HFF-Myc (cell line): Measurements from ENCODE around the gene PDZD7.

Source experiments
- DNase-seq: peaks from one replicate; pipeline ENCODE4 v3.0.0-alpha.2; 2011; ENCODE audit warnings: low read depth; ENCODE audit errors: extremely low read depth
- H3K4me3 ChIP-seq: replicated peaks from 2 replicates; pipeline ENCODE4 v1.5.1; 2011; ENCODE audit warnings: low read depth, mild to moderate bottlenecking, control low read depth, low read length
- CTCF ChIP-seq: IDR thresholded peaks from 2 replicates; pipeline ENCODE4 v1.5.1; 2012; ENCODE audit warnings: mild to moderate bottlenecking, low read depth, low read length, control low read depth; ENCODE audit errors: missing control alignments

Gene PDZD7

GRCh38 chr10:101055411-101055810 lies 24.5 kb upstream of the PDZD7 start:
- DNase-seq: no peak
- peak; percentile 22 for TF ChIP-seq CTCF
- no peak overlapping the region for H3K4me3 ChIP-seq

- DNase-seq: no peak
- H3K4me3 ChIP-seq: no peak overlapping the region
- TF ChIP-seq CTCF: no peak
These were observed 23.9 kb upstream of the PDZD7 start for GRCh38 chr10:101054876-101055275.

DNA sequence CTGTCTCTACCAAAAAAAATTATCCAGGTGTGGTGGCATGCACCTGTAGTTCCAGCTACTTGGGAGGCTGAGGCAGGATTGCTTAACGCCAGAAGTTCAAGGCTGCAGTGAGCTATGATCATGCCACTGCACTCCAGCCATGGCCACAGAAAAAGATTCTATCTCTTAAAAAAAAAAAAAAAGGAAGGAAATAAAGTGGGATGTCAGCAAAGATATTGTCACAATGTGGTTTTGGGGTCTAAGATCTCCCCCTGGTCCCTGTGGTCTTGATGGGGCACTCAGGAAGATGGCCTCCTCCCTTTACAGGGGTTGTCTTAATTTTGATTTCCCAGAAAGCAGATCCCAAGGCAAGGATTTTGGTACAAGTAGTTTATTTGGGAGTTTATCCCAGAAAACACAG lies 23.4 kb upstream of the PDZD7 start:
- H3K4me3 ChIP-seq: no peak overlapping the region
- no peak for TF ChIP-seq CTCF
- DNase-seq: no peak

DNA sequence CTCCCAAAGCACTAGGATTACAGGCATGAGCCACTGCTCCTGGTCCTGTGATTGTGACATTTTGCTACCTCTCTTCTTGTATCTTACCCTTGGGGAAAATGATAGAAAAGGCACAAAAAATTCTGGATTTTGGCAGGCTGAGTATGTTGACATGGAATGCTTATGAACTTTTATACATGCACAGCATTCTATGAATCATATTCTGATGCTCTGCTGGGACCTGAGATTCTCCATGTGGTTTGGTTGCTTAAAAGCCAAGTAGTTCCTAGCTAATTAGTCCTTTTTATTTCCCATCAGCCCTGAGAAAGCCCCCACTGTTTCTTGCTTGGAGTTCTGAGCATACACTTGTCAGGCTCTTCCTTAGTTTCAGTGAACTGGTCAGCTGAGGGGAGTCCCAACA lies 22.6 kb upstream of the PDZD7 start:
- DNase-seq: no peak
- H3K4me3 ChIP-seq: no peak overlapping the region
- TF ChIP-seq CTCF: no peak

- TF ChIP-seq CTCF: no peak
- H3K4me3 ChIP-seq: no peak overlapping the region
- no peak for DNase-seq
These were observed 21.4 kb upstream of the PDZD7 start for GRCh38 chr10:101052285-101052684.

DNA sequence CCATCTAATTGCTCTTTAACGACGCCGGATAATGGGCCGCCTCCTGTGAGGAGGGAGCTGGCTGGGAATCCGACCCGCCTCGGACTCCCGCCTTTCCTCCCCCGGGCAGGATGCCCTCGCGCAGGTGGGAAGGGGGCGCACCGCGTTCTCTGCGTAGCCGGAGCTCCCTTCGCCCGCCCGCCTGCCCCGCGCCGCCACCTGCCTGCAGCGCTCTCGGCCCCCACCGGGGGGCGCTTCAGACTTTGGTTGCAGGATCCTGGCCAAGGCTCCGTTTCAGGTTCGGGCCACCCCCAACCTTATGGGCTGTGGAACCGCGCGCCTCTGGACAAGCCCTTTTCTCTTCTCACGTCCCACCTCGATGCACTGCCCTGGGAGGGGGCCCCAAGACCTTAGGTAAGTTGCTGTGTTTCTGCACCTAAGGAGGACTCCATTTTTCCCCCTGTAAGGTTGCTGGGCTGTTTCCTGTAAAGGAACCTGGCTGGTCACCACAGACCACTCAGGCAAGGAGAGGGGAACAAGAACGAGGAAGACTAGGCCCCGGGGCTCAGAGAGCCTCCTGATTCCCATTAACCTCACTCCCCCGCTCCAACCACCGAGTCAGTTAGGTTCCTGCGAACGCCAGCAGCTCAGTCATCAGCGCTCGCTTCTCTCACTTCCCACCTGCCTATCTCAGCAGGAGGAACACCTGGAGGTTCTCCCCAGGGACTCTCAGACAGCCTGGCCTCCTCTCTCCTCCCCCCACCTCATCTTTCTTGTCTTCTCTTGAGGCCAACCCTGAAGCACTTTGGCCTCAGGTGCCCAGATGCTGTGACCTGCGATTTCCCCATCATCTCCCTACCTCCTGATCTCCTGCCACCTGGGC lies 19.5 kb upstream of the PDZD7 start:
- no peak for DNase-seq
- no peak overlapping the region for H3K4me3 ChIP-seq
- TF ChIP-seq CTCF: peak; percentile 91
